ENCODE data around the gene UGGT2. TPM values are rescaled to one million over a fixed set of nuclear protein-coding genes. Genes with fewer than 3 reads are reported as not detected.
"Not testable (repeated sequence)": the region's sequence is repeated elsewhere in the genome, so short reads cannot be mapped to it uniquely, and the experiment has no call there.

UGGT2 gene
- total RNA-seq, 3 donors from 2014 or later (not counting 1 experiment from before 2014, with no cell fraction given): 0.63 to 1.4 (median 1.3) TPM

- H3K9me3 ChIP-seq (ENCODE audit: control insufficient read depth, insufficient read depth, low read length): no peaks in the 10 kb centered on the region
- H3K36me3 Mint-ChIP-seq: no peaks in the 10 kb centered on the region
- ATAC-seq (no peak), DNase-seq (no peak)
- H3K27me3 Mint-ChIP-seq (ENCODE audit: low read depth in 2 of 2): no peaks in the 10 kb centered on the region
- no peak for TF ChIP-seq CTCF (IDR thresholded peaks at IDR 0.05)
- H3K36me3 ChIP-seq (ENCODE audit: control insufficient read depth, insufficient read depth, low read length): no peaks in the 10 kb centered on the region
- no peaks in the 10 kb centered on the region for H3K4me1 ChIP-seq (ENCODE audit: control insufficient read depth, insufficient read depth, low read length)
- H3K9me3 Mint-ChIP-seq: no peaks in the 10 kb centered on the region
- no peaks in the 10 kb centered on the region for H3K27me3 ChIP-seq (ENCODE audit: control insufficient read depth, insufficient read depth, low read length)
- H3K27ac Mint-ChIP-seq: no peak overlapping the region
- no peaks in the 10 kb centered on the region for H3K4me1 Mint-ChIP-seq
- H3K4me3 ChIP-seq (ENCODE audit: low read length): no peak overlapping the region
- no peak overlapping the region for H3K27ac ChIP-seq (ENCODE audit: low read length)
- no peak overlapping the region for H3K4me3 Mint-ChIP-seq
- intact Hi-C loops (cut with micrococcal nuclease): no loop called here
These were observed 190.8 kb downstream of the UGGT2 start for GRCh38 chr13:95862408-95862807.

- 82% methylated on average over 2 of the region's 2 CpGs for WGBS (ENCODE audit: insufficient coverage)
- no peak for DNase-seq
- no peaks in the 10 kb centered on the region for H3K27me3 ChIP-seq (ENCODE audit: control insufficient read depth, insufficient read depth, low read length)
- Mint-ChIP-seq H3K27me3 (ENCODE audit: low read depth in 2 of 2) (no peaks in the 10 kb centered on the region), H3K9me3 (no peaks in the 10 kb centered on the region), H3K27ac (no peak overlapping the region), H3K4me1 (no peaks in the 10 kb centered on the region), H3K4me3 (no peak overlapping the region), H3K36me3 (no peaks in the 10 kb centered on the region)
- H3K9me3 ChIP-seq (ENCODE audit: control insufficient read depth, insufficient read depth, low read length): no peaks in the 10 kb centered on the region
- intact Hi-C loops (cut with micrococcal nuclease): no loop called here
- no peaks in the 10 kb centered on the region for H3K4me1 ChIP-seq (ENCODE audit: control insufficient read depth, insufficient read depth, low read length)
- no peak for TF ChIP-seq CTCF (IDR thresholded peaks at IDR 0.05)
- no peak overlapping the region for H3K27ac ChIP-seq (ENCODE audit: low read length)
- no peak overlapping the region for H3K4me3 ChIP-seq (ENCODE audit: low read length)
- ATAC-seq: no peak
- H3K36me3 ChIP-seq (ENCODE audit: control insufficient read depth, insufficient read depth, low read length): no peaks in the 10 kb centered on the region
These were observed 191.9 kb downstream of the UGGT2 start for GRCh38 chr13:95861296-95861695.

- Mint-ChIP-seq H3K36me3 (no peaks in the 10 kb centered on the region), H3K4me3 (no peak overlapping the region), H3K27me3 (ENCODE audit: low read depth in 2 of 2) (no peaks in the 10 kb centered on the region), H3K27ac (no peak overlapping the region), H3K4me1 (no peaks in the 10 kb centered on the region), H3K9me3 (no peaks in the 10 kb centered on the region)
- H3K4me1 ChIP-seq (ENCODE audit: control insufficient read depth, insufficient read depth, low read length): no peaks in the 10 kb centered on the region
- 71% methylated on average over 10 of the region's 10 CpGs for WGBS (ENCODE audit: insufficient coverage)
- no peaks in the 10 kb centered on the region for H3K27me3 ChIP-seq (ENCODE audit: control insufficient read depth, insufficient read depth, low read length)
- no peaks in the 10 kb centered on the region for H3K9me3 ChIP-seq (ENCODE audit: control insufficient read depth, insufficient read depth, low read length)
- intact Hi-C loops (cut with micrococcal nuclease): no loop called here
- DNase-seq: no peak
- H3K4me3 ChIP-seq (ENCODE audit: low read length): no peak overlapping the region
- TF ChIP-seq CTCF (IDR thresholded peaks at IDR 0.05): no peak
- H3K27ac ChIP-seq (ENCODE audit: low read length): no peak overlapping the region
- ATAC-seq: no peak
- no peaks in the 10 kb centered on the region for H3K36me3 ChIP-seq (ENCODE audit: control insufficient read depth, insufficient read depth, low read length)
These were observed 194.7 kb downstream of the UGGT2 start for GRCh38 chr13:95858286-95859075.

GRCh38 chr13:95845656-95846055 is 207.5 kb downstream of the UGGT2 start:
- H3K27me3 Mint-ChIP-seq (ENCODE audit: low read depth in 2 of 2); H3K36me3 Mint-ChIP-seq; intact Hi-C loops (cut with micrococcal nuclease); H3K36me3 ChIP-seq (ENCODE audit: control insufficient read depth, insufficient read depth, low read length); H3K27ac Mint-ChIP-seq; H3K4me3 Mint-ChIP-seq; ATAC-seq; H3K9me3 Mint-ChIP-seq; H3K27ac ChIP-seq (ENCODE audit: low read length); H3K4me1 ChIP-seq (ENCODE audit: control insufficient read depth, insufficient read depth, low read length); H3K4me3 ChIP-seq (ENCODE audit: low read length); DNase-seq; H3K27me3 ChIP-seq (ENCODE audit: control insufficient read depth, insufficient read depth, low read length); H3K4me1 Mint-ChIP-seq; H3K9me3 ChIP-seq (ENCODE audit: control insufficient read depth, insufficient read depth, low read length): not testable (repeated sequence)
- WGBS (ENCODE audit: insufficient coverage): 97% methylated on average over 26 of the region's 26 CpGs
